Muscle of back (tissue), 11 donors: ENCODE measurements around the gene SEMA5B. TPM values are rescaled to one million over a fixed set of nuclear protein-coding genes. Genes with fewer than 3 reads are reported as not detected.

ENCODE experiments used
- DNase-seq, 3 donors: peaks; one replicate each; pipeline versions ENCODE4 v3.0.0 to v3.0.0-alpha.2; 2013
- polyA plus RNA-seq, 10 donors: library from polyadenylated mRNA; unstranded; fragments of 120-200 nt; gene quantifications; one replicate each; pipeline ENCODE4 v1.2.1, GENCODE V29; 2013; ENCODE audit not compliant: insufficient read length in 10 of 10

The SEMA5B gene
- polyA plus RNA-seq, 10 donors: 17.2 to 35.6 (median 24.2) TPM

DNA sequence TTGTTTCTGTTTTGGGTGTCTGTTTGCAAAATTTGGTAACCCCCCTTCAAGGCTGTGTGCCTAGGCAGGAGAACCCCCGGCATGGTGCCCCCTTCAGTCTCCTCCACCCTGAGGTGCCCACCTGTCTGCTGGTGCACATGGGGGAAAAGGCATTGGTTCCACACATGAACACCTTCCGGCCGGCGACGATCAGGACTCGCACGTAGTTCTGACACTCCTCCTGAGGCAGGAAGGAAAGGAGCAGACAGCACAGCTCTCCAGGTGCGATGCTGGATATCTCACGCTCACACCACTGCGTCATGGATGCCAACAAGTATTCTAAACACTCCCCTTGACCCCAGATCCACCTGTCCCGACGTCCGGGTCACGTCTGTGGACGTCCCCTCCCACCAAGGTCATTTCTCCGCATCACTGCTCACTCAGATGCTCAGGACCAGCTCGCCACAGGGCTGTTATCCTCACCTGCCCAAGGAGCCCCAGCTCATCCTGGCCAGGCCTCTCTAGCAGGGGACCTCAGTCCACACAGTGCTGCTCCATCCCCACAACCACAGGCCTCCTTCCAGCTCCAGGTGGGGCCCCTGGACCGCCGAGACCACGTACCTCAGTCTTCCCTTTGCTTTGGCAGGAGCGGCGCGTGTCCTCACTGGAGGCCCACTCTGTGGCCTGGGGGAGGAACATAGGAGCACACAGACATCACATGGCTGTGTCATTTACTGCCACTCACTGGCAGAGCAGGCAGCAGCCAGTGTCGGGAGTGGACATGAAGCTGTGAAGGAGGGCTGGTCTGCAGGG lies 99.0 kb downstream of the SEMA5B start:
- peak in 1 of 3 donors; percentile 20 for DNase-seq

DNA sequence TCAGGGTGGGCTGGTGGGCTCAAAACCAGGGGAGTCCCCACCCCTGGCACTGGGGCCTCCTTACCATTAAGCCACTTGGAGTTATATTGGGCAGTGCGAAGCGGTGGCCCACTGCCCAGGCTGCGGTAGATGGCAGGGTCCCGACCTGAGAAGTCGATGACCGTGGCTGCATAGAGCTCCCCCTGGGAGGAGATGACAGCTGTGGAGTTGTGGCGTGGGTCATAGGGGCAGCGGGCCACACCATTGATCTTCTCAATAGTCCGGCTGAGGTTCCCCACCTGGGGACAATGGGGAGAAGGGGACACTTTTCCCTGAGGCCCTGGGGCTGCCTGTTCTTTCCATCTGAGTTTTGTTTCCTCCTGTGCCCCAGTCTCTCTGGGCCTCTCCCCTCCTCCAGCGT lies 99.8 kb downstream of the SEMA5B start:
- no peak for DNase-seq

DNA sequence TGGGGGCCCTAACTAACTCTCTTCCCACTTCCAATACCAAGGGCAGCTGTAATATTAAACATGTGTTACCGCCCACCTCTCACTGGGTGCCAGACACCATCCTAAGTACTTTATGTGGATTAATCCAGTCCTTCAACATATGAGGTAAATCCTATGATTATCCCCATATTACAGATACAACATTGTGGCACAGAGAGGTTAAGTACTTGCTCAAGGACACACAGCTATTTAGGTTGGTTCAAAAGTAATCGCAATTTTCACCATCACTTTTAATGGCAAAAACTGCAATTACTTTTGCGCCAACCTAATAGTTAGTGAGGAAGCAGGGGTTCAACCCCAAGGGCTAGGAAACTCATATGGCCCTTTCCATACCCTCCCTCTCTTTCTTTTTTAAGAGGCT lies 100.8 kb downstream of the SEMA5B start:
- no peak for DNase-seq

- DNase-seq: no peak
These were observed 101.2 kb downstream of the SEMA5B start for GRCh38 chr3:122926322-122926721.

DNA sequence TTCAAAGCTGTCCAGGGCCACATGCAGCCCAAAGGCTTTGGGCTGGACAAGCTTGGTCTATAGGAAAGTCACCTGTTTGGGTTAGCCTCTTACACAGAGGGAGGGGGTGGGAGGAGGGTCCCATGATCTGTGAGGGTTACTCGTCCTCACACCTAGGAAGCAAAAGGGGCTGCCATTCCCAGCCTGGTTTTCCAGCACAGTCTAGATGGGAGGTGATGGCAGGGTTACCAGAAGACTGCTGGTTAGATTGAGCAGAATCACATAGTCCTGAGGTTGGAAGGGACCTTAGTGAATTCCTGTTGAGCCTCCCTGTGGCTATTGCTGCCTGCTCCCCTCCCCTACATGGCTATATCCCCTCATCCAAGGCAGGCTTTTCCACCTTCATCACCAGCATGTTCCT lies 101.8 kb downstream of the SEMA5B start:
- DNase-seq: no peak

GRCh38 chr3:122924056-122924455 lies 103.5 kb downstream of the SEMA5B start:
- no peak for DNase-seq

- DNase-seq: no peak
These were observed 104.0 kb downstream of the SEMA5B start for GRCh38 chr3:122923611-122924010.

GRCh38 chr3:122921791-122922651 lies 105.5 kb downstream of the SEMA5B start:
- no peak for DNase-seq

DNA sequence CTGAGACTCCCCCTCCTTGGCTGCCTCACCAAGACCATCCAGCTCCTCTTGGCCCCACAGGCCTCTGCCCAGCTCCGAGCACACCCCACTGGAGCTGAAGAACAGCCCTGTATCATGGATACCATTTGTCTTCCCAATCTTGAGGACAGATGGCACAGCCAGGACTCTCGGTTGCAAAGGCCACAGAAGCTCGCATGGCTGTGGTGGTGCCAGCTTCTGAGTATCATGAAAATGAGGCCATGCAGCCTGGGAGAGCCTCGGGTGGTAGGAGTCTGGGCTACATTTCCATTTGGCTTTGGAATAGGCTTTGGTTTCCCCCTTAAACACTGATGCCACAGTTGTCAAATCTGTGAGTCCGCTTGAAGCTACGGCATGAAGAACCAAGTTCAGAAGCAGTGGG lies 106.6 kb downstream of the SEMA5B start:
- no peak for DNase-seq

GRCh38 chr3:122919291-122919610 lies 108.3 kb downstream of the SEMA5B start:
- DNase-seq: no peak

DNA sequence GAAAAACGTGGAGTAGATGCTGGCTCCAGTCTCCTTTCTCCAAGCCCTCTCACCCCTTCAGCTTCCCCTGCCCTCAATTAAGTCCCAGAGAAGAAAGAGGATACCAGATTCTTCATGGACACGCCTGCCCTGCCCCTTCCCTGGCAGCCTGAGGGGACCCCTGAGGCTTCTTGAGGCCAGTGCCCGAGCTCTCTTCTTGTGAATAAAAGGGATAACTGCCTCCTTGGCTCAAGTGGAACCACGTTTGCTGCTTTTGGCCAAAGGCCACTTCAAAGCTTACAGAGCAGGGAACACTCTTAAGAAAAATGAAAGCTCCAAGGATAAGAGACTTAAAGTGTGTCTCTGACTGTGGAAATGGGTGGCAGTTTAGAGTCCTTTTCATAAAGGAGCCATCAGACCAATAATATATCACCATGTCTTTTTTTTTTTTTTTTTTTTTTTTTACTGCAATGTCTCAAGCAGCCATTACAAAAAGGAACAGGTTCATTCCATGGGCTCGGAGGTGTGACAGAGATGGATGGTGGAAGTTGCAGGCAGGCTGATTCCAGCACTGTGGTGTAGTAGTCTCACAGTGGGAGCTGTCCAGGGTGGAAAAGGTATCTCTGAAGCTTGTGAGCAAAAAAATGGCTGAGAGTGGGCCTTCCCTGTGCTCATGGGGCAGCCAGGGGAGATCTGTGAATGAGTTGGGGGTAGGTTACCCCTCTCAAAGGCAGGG lies 108.8 kb downstream of the SEMA5B start:
- DNase-seq: no peak

DNA sequence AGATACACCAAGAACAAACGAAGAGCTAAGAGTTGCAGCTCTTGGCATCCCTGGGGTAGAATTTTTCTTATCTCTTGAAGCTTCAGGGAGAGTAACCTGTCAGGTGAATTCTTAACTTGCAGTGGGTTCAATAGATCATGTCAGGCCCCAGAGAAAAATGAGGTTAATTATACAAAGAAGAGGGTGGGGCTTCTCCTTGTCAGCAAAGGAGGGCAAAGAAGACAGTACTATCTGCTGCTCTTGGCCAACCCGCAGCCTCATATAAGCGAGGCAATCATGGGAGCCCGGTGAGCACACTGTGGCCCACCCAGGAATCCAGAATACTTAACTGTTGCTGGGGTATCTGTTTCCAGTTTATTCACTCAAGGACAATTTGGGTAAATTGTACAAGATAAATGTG lies 110.2 kb downstream of the SEMA5B start:
- no peak for DNase-seq

DNA sequence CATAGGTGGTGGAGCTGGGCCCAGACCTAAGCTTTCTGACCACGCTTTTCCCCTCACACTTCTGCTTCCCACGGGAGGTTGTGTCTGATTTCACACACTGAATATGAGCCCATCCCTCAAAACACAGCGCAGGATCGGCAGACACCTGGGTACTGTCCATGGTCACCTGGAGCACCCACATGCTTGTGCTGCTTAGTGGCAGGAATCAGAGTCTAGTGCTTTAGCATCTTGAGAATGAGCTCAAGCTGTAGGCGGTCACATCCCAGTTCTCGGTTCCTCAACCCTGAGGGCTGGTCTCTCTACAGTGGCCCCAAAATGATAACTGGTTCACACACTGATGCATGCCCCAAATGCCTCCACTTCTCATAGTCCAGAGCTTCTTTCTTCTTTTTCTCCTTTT lies 111.0 kb downstream of the SEMA5B start:
- DNase-seq: no peak

DNA sequence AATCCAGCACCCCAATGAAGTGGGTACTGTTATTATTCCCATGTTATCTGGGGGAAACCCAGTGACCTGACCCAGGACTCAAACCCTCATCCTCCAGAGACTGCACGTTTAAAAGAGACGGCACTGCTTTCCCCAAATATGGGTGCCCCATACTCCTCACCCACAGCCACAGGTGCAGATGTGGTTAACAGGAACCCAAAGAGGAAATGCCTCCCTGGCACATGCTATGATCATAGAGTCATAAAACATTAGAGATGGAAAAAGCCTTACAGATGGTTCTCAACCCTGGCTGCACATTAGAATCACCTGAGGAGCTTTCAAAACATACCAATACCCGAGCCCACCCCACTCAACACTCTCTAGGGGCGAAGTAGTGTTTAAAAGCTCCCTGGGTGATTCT lies 111.5 kb downstream of the SEMA5B start:
- DNase-seq: no peak

DNA sequence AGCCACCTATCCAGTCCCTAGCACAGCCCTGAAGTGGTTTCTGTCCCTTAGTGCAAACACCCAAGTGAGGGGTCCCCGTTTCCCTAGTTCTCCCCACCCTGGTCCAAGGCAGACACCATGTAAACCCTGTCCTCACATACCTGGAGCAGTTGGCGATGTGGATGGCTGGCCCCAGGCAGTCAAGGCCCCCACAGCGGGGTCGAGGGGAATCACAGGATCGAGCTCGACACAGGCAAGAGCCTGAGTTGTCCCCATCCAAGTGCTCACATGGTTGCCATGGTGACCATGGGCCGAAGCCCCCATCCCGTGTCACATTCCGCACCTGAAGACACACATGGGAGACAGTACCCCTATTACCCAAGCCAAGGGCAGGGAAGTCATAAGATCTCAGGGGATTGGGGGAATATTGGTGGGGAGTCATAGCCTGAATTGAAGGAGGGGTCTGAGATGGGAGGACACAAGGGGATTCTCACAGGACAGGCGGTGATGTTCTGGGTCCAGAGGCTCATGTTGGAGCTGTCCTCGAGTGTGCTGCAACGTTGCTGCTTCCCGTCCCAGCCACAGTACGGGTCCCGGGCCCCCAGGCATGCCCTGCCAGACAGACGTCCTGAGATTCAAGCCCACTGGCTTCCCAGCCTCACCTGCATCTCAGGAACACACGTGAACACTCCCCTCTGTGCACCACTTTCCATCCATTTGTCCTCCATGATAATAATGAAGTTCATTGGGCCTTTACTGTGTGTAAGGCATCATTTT lies 112.1 kb downstream of the SEMA5B start:
- no peak for DNase-seq

DNA sequence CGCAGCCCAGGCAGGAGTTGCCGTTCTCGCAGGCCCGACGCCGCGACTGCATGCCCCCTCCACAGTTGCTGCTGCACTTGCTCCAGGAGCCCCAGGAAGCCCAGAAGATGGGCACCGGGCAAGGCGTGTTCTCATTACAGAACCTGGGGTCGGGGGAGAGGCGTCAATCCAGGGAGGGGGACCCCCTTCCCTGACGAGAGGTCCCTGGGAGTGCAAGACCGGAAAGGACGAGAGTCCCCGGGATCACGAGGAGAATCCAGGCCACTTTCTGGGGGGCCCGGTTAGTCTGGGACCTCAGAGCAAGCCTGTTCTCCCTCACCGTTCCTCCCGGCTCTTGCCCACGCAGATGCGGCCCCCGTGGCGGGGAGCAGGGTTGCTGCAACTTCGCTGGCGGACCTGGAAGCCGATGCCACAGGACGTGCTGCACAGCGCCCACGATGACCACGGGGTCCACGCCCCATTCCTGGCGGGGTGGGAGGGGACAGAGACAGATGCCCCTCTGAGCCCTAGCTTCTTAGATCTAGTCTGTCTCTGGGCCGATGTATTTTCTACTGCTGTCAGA lies 113.9 kb downstream of the SEMA5B start:
- DNase-seq: no peak

GRCh38 chr3:122912772-122913538 lies 114.6 kb downstream of the SEMA5B start:
- no peak for DNase-seq

- DNase-seq: no peak
These were observed 115.7 kb downstream of the SEMA5B start for GRCh38 chr3:122911901-122912300.

GRCh38 chr3:122908251-122908650 lies 119.3 kb downstream of the SEMA5B start:
- no peak for DNase-seq

- DNase-seq: no peak
These were observed 120.1 kb downstream of the SEMA5B start for GRCh38 chr3:122907471-122907870.

- DNase-seq: no peak
These were observed 124.4 kb downstream of the SEMA5B start for GRCh38 chr3:122903171-122903570.
